GM19324 (cell line): Measurements from ENCODE around the gene SARS2.
"Not testable (repeated sequence)": the region's sequence is repeated elsewhere in the genome, so short reads cannot be mapped to it uniquely, and the experiment has no call there.

Source experiments
- ATAC-seq: cut with Tn5 transposase; IDR thresholded peaks from one replicate; pipeline ENCODE4 v1.9.1; 2021; ENCODE audit warnings: mild to moderate bottlenecking, moderate library complexity; ENCODE audit not compliant: unreplicated experiment, low FRiP score

Gene SARS2

GRCh38 chr19:38929929-38930775 lies at the start of gene SARS2:
Gene SARS2 (minus strand): TSS chr19:38930763. CDS start chr19:38930736, 27 bp downstream.
- peak; percentile 86 for ATAC-seq

DNA sequence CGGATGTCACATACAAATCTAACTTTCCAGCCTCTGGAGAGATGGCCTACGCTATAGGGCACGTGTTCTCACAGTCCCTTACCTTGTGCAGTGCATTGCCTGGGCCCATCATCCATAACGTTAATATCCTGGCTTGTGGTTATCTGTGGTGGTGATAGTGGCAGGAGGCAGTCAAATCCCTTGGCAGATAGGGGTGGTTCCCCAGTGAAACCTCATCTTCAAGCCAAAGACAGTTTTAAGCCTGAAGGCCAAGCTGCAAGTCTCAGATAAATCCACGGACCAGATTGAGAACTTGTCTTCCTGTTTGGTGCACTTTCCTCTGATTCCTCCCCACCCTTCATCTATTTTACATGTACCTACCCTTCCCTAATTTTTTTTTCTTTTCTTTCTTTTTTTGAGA lies 49.2 kb upstream of the SARS2 start:
- ATAC-seq: no peak

- no peak for ATAC-seq
Measured at GRCh38 chr19:38978326-38978689, 47.7 kb upstream of the SARS2 start.

- no peak for ATAC-seq
Measured at GRCh38 chr19:38977445-38978325, 47.1 kb upstream of the SARS2 start.

- no peak for ATAC-seq
Measured at GRCh38 chr19:38975861-38976271, 45.3 kb upstream of the SARS2 start.

GRCh38 chr19:38975214-38975860 lies 44.8 kb upstream of the SARS2 start, which contains the start of gene FBXO17:
Gene FBXO17 (minus strand): TSS chr19:38975742. CDS start chr19:38950319, 25,423 bp downstream.
- ATAC-seq: no peak

DNA sequence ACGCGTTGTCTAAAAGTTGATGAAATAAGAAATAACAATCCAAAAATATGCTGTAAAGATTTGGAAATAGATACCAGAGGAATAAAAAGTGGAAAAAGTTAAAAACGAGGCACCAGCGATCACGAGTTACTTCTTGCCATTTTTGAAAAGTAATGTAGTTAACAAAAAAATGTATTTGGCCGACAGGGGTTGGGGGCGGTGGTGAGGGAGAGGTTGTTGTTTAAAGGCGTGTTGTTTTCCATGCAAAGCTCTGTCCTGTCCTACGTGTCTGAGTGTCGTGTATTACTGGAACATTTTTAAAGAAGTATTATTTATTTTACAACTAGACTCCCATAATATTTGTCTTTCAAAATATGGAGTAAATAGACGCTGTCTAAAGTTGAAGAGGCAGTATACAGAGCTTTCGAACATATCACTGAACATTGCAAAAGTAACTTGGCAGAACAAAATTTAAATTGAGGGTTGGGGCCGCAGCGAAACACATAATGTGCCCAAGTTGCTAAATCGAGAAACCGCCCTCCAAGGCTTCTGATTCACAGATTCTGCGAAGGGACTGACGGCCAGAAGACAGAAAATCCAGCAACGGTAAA lies 44.2 kb upstream of the SARS2 start:
- no peak for ATAC-seq

GRCh38 chr19:38971672-38972071 lies 41.1 kb upstream of the SARS2 start:
- ATAC-seq: no peak

- no peak for ATAC-seq
Measured at GRCh38 chr19:38970664-38971532, 40.3 kb upstream of the SARS2 start.

DNA sequence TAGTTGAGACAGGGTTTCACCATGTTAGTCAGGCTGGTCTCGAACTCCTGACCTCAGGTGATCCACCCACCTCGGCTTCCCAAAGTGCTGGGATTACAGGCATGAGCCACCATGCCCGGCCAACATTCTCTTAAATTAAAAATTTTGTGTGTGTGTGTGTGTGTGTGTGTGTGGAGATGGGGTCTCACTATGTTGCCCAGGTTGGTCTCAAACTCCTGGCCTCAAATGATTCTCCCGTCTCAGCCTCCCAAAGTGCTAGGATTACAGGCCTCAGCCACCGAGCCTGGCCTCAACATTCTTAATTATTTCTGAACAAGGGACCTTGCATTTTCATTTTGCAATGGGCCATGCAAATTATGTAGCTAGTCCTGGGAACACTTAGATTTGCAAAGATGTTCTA lies 35.6 kb upstream of the SARS2 start:
- not testable (repeated sequence) for ATAC-seq

DNA sequence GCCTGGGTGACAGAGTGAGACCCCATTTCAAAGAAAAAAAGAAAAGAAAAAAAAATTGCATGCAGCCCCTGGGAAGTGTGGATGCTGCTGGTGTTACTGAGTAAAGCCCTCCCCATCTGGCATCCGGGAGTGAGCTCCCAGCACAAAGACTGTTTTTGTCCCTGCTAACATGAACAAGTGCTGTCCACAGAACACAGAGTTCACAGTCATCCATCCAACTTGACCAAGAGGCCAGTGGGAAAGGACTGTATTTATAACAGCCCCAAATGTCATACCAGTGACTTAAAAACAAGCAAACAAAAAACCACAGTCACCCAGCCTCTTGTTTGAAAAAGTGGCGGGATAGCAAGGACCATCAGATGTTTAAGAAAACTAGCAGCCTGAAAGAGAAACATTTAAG lies 34.2 kb upstream of the SARS2 start:
- ATAC-seq: no peak

DNA sequence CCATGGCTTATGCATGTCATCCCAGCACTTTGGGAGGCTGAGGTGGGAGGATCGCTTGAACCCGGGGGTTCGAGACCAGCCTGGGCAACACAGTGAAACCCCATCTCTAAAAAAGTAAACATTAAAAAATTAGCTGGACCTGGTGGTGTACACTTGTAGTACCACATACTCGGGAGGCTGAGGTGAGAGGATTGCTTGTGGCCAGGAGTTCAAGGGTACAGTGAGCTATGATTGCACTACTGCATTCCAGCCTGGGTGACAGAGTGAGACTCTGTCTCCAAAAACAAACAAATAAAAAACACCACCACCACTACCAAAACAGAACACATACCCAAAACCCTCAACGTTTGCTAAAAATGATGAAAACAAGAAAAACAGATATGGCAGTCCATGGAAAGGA lies 29.1 kb upstream of the SARS2 start:
- ATAC-seq: no peak

DNA sequence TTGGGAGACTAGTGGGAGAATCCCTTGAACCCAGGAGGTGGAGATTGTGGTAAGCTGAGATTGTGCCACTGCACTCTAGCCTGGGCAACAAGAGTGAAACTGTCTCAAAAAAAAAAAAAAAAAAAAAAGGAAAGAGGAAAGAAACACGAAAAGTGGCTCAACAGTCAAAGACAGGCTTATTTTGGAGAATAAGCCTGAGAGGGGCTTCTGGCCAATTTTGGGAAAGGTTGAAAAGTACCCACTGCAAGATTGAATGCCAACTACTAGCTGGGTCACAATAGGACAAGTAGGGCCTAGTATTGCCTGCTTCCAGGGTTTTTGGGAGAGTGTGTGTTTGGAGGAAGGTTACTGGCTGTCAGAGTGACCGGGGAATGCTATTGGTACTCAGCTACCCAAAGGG lies 27.7 kb upstream of the SARS2 start:
- no peak for ATAC-seq

DNA sequence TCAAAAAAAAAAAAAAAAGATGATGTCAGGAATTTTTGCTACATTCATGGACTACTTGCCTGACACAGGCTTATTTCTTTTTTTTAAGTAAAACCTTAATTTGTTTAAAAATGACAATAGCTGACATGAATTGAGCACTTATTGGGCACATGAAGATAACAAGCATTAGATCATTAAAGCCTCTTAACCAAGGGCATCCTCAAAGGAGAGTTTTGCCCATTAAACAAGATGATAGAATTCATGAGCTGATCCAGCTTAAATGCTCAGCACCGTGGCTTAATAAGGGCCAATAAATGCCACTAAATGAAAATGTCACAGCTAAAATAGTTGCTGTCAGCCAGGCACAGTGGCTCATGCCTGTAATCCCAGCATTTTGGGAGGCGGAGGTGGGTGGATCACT lies 25.7 kb upstream of the SARS2 start:
- no peak for ATAC-seq

- ATAC-seq: no peak
Measured at GRCh38 chr19:38953677-38954076, 23.1 kb upstream of the SARS2 start.

DNA sequence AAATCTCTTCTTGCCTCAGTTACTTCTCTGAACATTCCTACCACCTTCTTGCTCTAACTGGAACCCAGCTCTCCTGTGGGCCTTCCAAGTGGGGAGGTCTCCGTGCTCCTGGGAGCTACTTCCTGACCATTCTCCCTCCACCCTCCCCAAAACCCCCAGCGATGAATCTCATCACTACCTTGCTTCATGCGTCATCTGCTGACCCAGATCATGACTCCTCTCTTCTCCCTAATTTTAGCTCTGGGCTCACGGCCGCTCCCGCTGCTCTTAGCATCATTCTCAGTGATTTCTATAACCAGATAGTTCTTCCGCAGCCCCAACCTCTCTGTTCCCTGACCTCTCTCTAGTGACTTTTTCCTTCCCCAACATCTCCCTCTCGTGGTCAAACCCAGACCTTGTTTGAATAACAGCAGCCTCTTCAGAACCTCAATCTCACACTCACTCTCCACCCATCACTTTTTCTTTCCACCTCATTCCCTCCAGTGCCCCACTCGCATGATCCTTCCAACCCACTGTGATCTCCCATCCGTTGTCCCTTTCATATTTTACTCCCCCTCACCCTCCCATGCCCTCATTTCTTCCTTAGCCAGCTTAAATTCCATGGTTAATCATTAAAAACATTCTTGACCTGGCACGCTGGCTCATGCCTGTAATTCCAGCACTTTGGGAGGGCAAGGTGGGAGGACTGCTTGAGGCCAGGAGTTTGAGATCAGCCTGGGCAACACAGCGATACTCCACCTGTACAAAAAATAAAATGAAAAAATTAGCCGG lies 22.0 kb upstream of the SARS2 start:
- no peak for ATAC-seq

- no peak for ATAC-seq
Measured at GRCh38 chr19:38951187-38951586, 20.6 kb upstream of the SARS2 start.

DNA sequence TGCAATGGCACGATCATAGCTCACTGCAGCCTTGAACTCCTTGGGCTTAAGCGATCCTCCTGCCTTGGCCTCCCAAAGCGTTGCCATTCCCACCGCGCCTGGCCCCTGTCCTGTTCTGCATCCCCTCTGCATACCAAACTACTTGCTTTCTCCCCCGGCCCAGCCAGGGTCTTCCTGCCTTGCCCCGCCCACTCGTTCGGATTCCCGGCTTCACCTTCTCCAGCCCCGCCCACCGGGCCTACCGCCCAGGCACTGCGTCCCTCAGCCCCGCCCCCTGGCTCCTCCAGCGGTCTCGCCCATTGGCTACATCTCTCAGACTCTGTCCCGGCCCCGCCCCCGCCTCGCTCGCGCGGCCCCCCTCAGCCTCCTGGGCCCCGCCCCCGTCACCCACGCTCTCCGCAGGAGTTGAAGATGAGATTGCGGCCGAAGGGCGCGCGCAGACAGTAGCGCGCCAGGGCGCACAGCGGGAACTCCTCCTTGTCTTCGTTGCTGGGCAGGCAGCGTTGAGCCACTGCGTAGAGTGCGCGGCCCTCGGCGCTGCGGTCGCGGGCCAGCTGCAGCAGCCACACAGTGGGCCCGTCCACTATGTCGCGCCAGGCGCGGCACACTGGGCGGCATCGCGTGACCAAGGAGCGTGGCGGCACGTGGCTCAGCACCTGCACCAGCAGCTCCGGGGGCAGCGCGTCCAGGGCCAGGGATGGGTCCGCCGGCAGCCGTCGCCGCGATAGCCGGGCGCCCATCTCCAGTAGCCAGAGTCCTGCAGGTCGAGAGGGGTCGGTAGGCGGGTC lies 19.2 kb upstream of the SARS2 start:
- ATAC-seq: no peak
